SK-N-SH (cell line): Measurements from ENCODE around the gene CAMK4. TPM values are rescaled to one million over a fixed set of nuclear protein-coding genes. Genes with fewer than 3 reads are reported as not detected.

ENCODE experiments used
- CTCF ChIA-PET: fragments of 300-600, 350-600 bp; formaldehyde crosslinking; extraction: SDS; loops from one replicate; lab custom pipeline; 2021; lab: Yijun Ruan, JAX
- POLR2A ChIA-PET: fragments of 350-600 bp; sonication (Branson Sonifier 250); formaldehyde crosslinking; extraction: SDS; loops from one replicate; lab custom pipeline; 2020; ENCODE audit warnings: antibody characterized with exemption, inconsistent platforms; lab: Yijun Ruan, JAX
- DNase-seq: peaks from one replicate; pipeline ENCODE4 v3.0.0; 2012
- H2AFZ ChIP-seq: fragments of 200-600 bp; sonication (generic); 2 replicates; pipeline ENCODE4 v1.8.1; 2016; ENCODE audit warnings: antibody characterized with exemption, mild to moderate bottlenecking, low read depth
- H3F3A ChIP-seq: fragments of 200-600 bp; sonication (generic); replicated peaks from 2 replicates; pipeline ENCODE3; 2016; ENCODE audit warnings: antibody characterized with exemption, mild to moderate bottlenecking; ENCODE audit not compliant: insufficient read depth
- H3K27ac ChIP-seq, 2 experiments: fragments of 200-500 bp in 1 of 2; fragments of 200-600 bp in 1 of 2; sonication (Bioruptor generic) in 1 of 2; sonication (generic), shearing (Covaris generic) in 1 of 2; 2 replicates each; pipeline versions ENCODE4 v1.5.1 to v1.6.1; 2014 to 2016; ENCODE audit warnings: low read depth in 2 of 2, inconsistent platforms in 1 of 2, low read length in 1 of 2, mild to moderate bottlenecking in 1 of 2, mixed read lengths in 1 of 2
- H3K27me3 ChIP-seq: fragments of 200-600 bp; sonication (generic), shearing (Covaris generic); 2 replicates; pipeline ENCODE4 v1.6.1; 2016; ENCODE audit warnings: mixed run types; ENCODE audit not compliant: insufficient read depth
- H3K36me3 ChIP-seq, 2 experiments: fragments of 200-500 bp in 1 of 2; fragments of 200-600 bp in 1 of 2; sonication (Bioruptor generic) in 1 of 2; sonication (generic) in 1 of 2; replicated peaks in 1 of 2; 2 replicates each; pipeline versions ENCODE3 to v1.5.1; 2014 to 2016; ENCODE audit warnings: low read length in 1 of 2, mild to moderate bottlenecking in 1 of 2; ENCODE audit not compliant: insufficient read depth in 2 of 2, control insufficient read depth in 1 of 2
- H3K4me1 ChIP-seq, 2 experiments: fragments of 200-500 bp in 1 of 2; fragments of 200-600 bp in 1 of 2; sonication (Bioruptor generic) in 1 of 2; sonication (generic), shearing (Covaris generic) in 1 of 2; 2 replicates each; pipeline versions ENCODE4 v1.5.1 to v1.6.1; 2014 to 2016; ENCODE audit warnings: low read depth in 1 of 2, low read length in 1 of 2, mixed run types in 1 of 2; ENCODE audit not compliant: insufficient read depth in 2 of 2, control insufficient read depth in 1 of 2
- H3K4me2 ChIP-seq: fragments of 200-600 bp; sonication (generic), shearing (Covaris generic); 2 replicates; pipeline ENCODE4 v1.6.1; 2017; ENCODE audit warnings: mixed run types
- H3K4me3 ChIP-seq, 2 experiments: fragments of 200-500 bp in 1 of 2; fragments of 200-600 bp in 1 of 2; sonication (Bioruptor generic) in 1 of 2; sonication (generic), shearing (Covaris generic) in 1 of 2; 2 replicates each; pipeline versions ENCODE4 v1.5.1 to v1.8.1; 2014 to 2016; ENCODE audit warnings: low read depth in 2 of 2, inconsistent platforms in 1 of 2, low read length in 1 of 2, mild to moderate bottlenecking in 1 of 2, mixed read lengths in 1 of 2, moderate library complexity in 1 of 2
- H3K79me2 ChIP-seq: fragments of 200-600 bp; sonication (generic); 2 replicates; pipeline ENCODE4 v1.8.1; 2017; ENCODE audit warnings: mild to moderate bottlenecking; ENCODE audit not compliant: insufficient read depth
- H3K9ac ChIP-seq: fragments of 200-600 bp; sonication (generic); 2 replicates; pipeline ENCODE4 v1.6.1; 2017; ENCODE audit warnings: mixed run types
- H3K9me2 ChIP-seq: fragments of 200-600 bp; sonication (generic); 2 replicates; pipeline ENCODE4 v1.6.1; 2017; ENCODE audit warnings: mixed run types
- H3K9me3 ChIP-seq: fragments of 200-600 bp; sonication (generic); 2 replicates; pipeline ENCODE4 v1.6.1; 2017; ENCODE audit warnings: mixed run types, mild to moderate bottlenecking, moderate library complexity
- H4K20me1 ChIP-seq: fragments of 200-600 bp; sonication (generic); 2 replicates; pipeline ENCODE4 v1.6.1; 2017; ENCODE audit warnings: mild to moderate bottlenecking, mixed run types; ENCODE audit not compliant: insufficient read depth
- CHD2 ChIP-seq: fragments of 150-350 bp; IDR thresholded peaks from 2 replicates; pipeline ENCODE4 v1.6.1; 2018; ENCODE audit warnings: low read length; ENCODE audit not compliant: partially characterized antibody
- EP300 ChIP-seq, 2 experiments: IDR thresholded peaks; 2 replicates each; pipeline versions ENCODE4 v1.4.0 to v1.6.1; 2012; ENCODE audit warnings: borderline replicate concordance in 1 of 2, low read depth in 1 of 2, low read length in 1 of 2
- FOSL2 ChIP-seq: IDR thresholded peaks from 2 replicates; pipeline ENCODE4 v1.4.0; 2012; ENCODE audit warnings: low read depth, mild to moderate bottlenecking, moderate library complexity, borderline replicate concordance
- FOXM1 ChIP-seq: IDR thresholded peaks from 2 replicates; pipeline ENCODE4 v1.4.0; 2012; ENCODE audit warnings: low read depth, mild to moderate bottlenecking
- IRF3 ChIP-seq: fragments of 150-350 bp; IDR thresholded peaks from 2 replicates; pipeline ENCODE4 v1.6.1; 2016; ENCODE audit warnings: mild to moderate bottlenecking, low read depth, low read length
- MAX ChIP-seq: IDR thresholded peaks from 2 replicates; pipeline ENCODE4 v1.4.0; 2012; ENCODE audit warnings: low read depth
- MXI1 ChIP-seq: IDR thresholded peaks from 2 replicates; pipeline ENCODE4 v1.6.1; 2012; ENCODE audit warnings: mild to moderate bottlenecking, low read depth, low read length, improper control_type of control experiment
- NFIC ChIP-seq: IDR thresholded peaks from 2 replicates; pipeline ENCODE4 v1.4.0; 2012; ENCODE audit warnings: borderline replicate concordance
- PBX3 ChIP-seq: IDR thresholded peaks from 2 replicates; pipeline ENCODE4; 2012
- POLR2AphosphoS5 ChIP-seq: IDR thresholded peaks from 2 replicates; pipeline ENCODE4 v1.6.1; 2012; ENCODE audit warnings: low read depth, low read length
- RAD21 ChIP-seq: IDR thresholded peaks from 2 replicates; pipeline ENCODE4 v1.6.1; 2012; ENCODE audit warnings: mild to moderate bottlenecking, low read length
- REST ChIP-seq: IDR thresholded peaks from 2 replicates; pipeline ENCODE4 v1.6.1; 2012; ENCODE audit warnings: mild to moderate bottlenecking, low read depth, low read length, moderate library complexity
- RFX5 ChIP-seq: IDR thresholded peaks from 2 replicates; pipeline ENCODE4 v1.6.1; 2012; ENCODE audit warnings: mild to moderate bottlenecking, improper control_type of control experiment, low read length
- RXRA ChIP-seq: IDR thresholded peaks from 2 replicates; pipeline ENCODE4 v1.4.0; 2012; ENCODE audit warnings: low read depth, mild to moderate bottlenecking, borderline replicate concordance
- SIN3A ChIP-seq: IDR thresholded peaks from 2 replicates; pipeline ENCODE4 v1.6.1; 2012; ENCODE audit warnings: low read depth, mild to moderate bottlenecking, low read length, moderate library complexity, borderline replicate concordance
- TAF1 ChIP-seq: IDR thresholded peaks from 2 replicates; pipeline ENCODE4 v1.6.1; 2012; ENCODE audit warnings: low read depth, mild to moderate bottlenecking, low read length, moderate library complexity, borderline replicate concordance
- TCF12 ChIP-seq: IDR thresholded peaks from 2 replicates; pipeline ENCODE4 v1.4.0; 2012
- USF1 ChIP-seq: IDR thresholded peaks from 2 replicates; pipeline ENCODE4 v1.4.0; 2012; ENCODE audit warnings: low read depth, borderline replicate concordance
- WGBS: methylation state at CpG from one replicate; pipeline ENCODE4 v1.1.6; 2017; ENCODE audit warnings: low lambda C conversion rate; 5-methylcytosine and 5-hydroxymethylcytosine counted together
- polyA plus RNA-seq, 3 experiments: library from polyadenylated mRNA; depleted of rRNA; stranded (reverse); fragments of >200 nt; gene quantifications; 2 replicates each; pipeline ENCODE4 v1.2.3, GENCODE V29; 2012

The CAMK4 gene
- polyA plus RNA-seq, 1 of the 3 experiments (the other 2 are of a cell fraction) = 4.1 TPM

- H3F3A ChIP-seq = peaks cover 4% of the 10 kb centered on the region
- no peak overlapping the region for H3K4me3 ChIP-seq
- H3K36me3 ChIP-seq = no peaks in the 10 kb centered on the region
- TF ChIP-seq PBX3 = no peak
- no peak for TF ChIP-seq IRF3
- no peak for TF ChIP-seq FOSL2
- TF ChIP-seq FOXM1 = no peak
- H3K27me3 ChIP-seq = no peaks in the 10 kb centered on the region
- ChIA-PET POLR2A (interaction anchor here (1.8 kb wide), 1 partner anchor 159 kb away, joined by 8 read pairs; no protein-coding TSS in a partner anchor), CTCF (interaction anchor here (1.0 to 1.6 kb wide), 2 partner anchors 18 to 250 kb away, joined by 3 to 8 read pairs; no protein-coding TSS in a partner anchor)
- H2AFZ ChIP-seq = no peak overlapping the region
- no peak overlapping the region for H3K4me2 ChIP-seq
- peaks cover 0 to 26% of the 10 kb centered on the region in 2 experiments; a peak in 2 of 4 replicates for H3K4me1 ChIP-seq
- no peaks in the 10 kb centered on the region for H4K20me1 ChIP-seq
- H3K9me2 ChIP-seq = no peaks in the 10 kb centered on the region
- H3K27ac ChIP-seq = peak overlapping the region in 1 of 2 experiments; percentile 66; a peak in 2 of 4 replicates
- no peaks in the 10 kb centered on the region for H3K9me3 ChIP-seq
- no peak overlapping the region for H3K9ac ChIP-seq
- WGBS = 75% methylated on average over 4 of the region's 6 CpGs
- DNase-seq = no peak
- H3K79me2 ChIP-seq = no peaks in the 10 kb centered on the region; the same call in 1 of the 2 replicates
Observed at GRCh38 chr5:111227226-111227782, 3.1 kb downstream of the CAMK4 start.

GRCh38 chr5:111227801-111228200 is 3.6 kb downstream of the CAMK4 start:
- Histone ChIP-seq H3K9me3 (no peaks in the 10 kb centered on the region), H3F3A (peaks cover 4% of the 10 kb centered on the region)
- 39% methylated on average over 4 of the region's 4 CpGs for WGBS
- TF ChIP-seq PBX3 (peak; percentile 17; the same call in 1 of the 2 replicates), MAX (peak; percentile 68), POLR2AphosphoS5 (no peak), TAF1 (no peak), TCF12 (peak; percentile 43; the same call in 1 of the 2 replicates), NFIC (peak; percentile 69), USF1 (no peak), EP300 (IDR thresholded peaks at IDR 0.05; ENCODE audit: borderline replicate concordance in 1 of 2, low read depth in 1 of 2, low read length in 1 of 2) (no peak), RAD21 (0 out of 2 replicates have a peak, but pooled peaks have one; percentile 14), REST (no peak), CHD2 (no peak), SIN3A (no peak), RXRA (no peak), RFX5 (no peak), MXI1 (peak; percentile 69)
- TF ChIP-seq, all 33 proteins: peak for 6
- no peaks in the 10 kb centered on the region for H3K9me2 ChIP-seq
- no peak overlapping the region for H3K9ac ChIP-seq
- no peaks in the 10 kb centered on the region; the same call in 1 of the 2 replicates for H3K79me2 ChIP-seq
- H2AFZ ChIP-seq = peak overlapping the region; percentile 39; the same call in 1 of the 2 replicates
- H4K20me1 ChIP-seq = no peaks in the 10 kb centered on the region
- H3K4me3 ChIP-seq = no peak overlapping the region
- DNase-seq = peak; percentile 37
- ChIA-PET CTCF (interaction anchor here (1.6 kb wide), 1 partner anchor 18 kb away, joined by 8 read pairs; no protein-coding TSS in a partner anchor), POLR2A (interaction anchor here (1.8 kb wide), 1 partner anchor 159 kb away, joined by 8 read pairs; no protein-coding TSS in a partner anchor)
- H3K27me3 ChIP-seq = no peaks in the 10 kb centered on the region
- peaks cover 0 to 26% of the 10 kb centered on the region in 2 experiments; a peak in 2 of 4 replicates for H3K4me1 ChIP-seq
- H3K36me3 ChIP-seq = no peaks in the 10 kb centered on the region
- H3K4me2 ChIP-seq = no peak overlapping the region
- H3K27ac ChIP-seq = peak overlapping the region in 1 of 2 experiments; percentile 66; a peak in 2 of 4 replicates
